Measurements from ENCODE around the gene DEDD. TPM values are rescaled to one million over a fixed set of nuclear protein-coding genes. Genes with fewer than 3 reads are reported as not detected.

Gene DEDD
- total and polyA plus RNA-seq, 2 of the 13 experiments (the other 11 are each of a cell fraction or from before 2014, with no cell fraction given): 12.6 to 27.8 TPM

DNA sequence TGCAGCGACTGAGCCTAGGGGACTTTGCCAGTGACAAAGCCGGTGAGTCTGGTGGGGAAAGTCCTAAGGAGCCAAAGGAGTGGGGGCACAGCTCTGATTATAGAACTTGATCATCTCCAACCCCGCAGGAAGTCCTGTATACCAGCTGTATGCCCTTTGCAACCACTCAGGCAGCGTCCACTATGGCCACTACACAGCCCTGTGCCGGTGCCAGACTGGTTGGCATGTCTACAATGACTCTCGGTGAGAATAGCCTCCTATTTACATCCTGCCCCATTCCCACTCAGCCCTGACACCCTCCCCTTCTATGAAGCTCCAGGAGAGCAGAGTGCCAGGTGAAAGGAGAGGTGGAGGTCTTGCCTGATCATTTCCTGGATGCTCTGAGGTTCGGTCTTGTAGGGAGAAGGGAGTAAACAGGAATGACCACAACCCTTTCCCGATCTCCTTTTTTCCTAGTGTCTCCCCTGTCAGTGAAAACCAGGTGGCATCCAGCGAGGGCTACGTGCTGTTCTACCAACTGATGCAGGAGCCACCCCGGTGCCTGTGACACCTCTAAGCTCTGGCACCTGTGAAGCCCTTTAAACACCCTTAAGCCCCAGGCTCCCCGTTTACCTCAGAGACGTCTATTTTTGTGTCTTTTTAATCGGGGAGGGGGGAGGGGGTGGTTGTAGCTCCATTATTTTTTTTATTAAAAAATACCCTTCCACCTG lies 32.6 kb upstream of the DEDD start:
- peaks cover 34% of the 10 kb centered on the region for H3K4me1 ChIP-seq (ENCODE audit: insufficient read depth, low read length)
- WGBS (ENCODE audit: low lambda C conversion rate): 72% methylated on average over 13 of the region's 14 CpGs
- no peaks in the 10 kb centered on the region for H3K27me3 ChIP-seq (ENCODE audit: control insufficient read depth in 1 of 2, insufficient read depth in 2 of 2, low read length in 2 of 2)
- H3K4me2 ChIP-seq (ENCODE audit: low read depth, low read length): peak overlapping the region; percentile 84
- no peak for TF ChIP-seq ZNF263 (CRISPR knock-in tag; IDR thresholded peaks at IDR 0.05)
- H3K9me3 ChIP-seq (ENCODE audit: low read length): no peaks in the 10 kb centered on the region
- in situ Hi-C loops (cut with HindIII; ENCODE audit: extremely low pct_ligation_motif_present, low pct_unique_long_range_greater_than_20kb): no loop called here
- ChIA-PET POLR2A (interaction anchor here (0.9 to 2.9 kb wide), 12 partner anchors 11 to 222 kb away, joined by 3 to 30 read pairs (median 6); partner anchors contain the start of genes APOA2, B4GALT3, DEDD and NDUFS2), CTCF (ENCODE audit: low intra/inter-chr PET ratio, low total read pairs) (no interaction called here)
- H4K20me1 ChIP-seq (ENCODE audit: insufficient read depth, low read length): no peaks in the 10 kb centered on the region
- ATAC-seq (no peak), DNase-seq (ENCODE audit: low spot score) (no peak), FAIRE-seq (no peak)
- intact Hi-C loops (cut with micrococcal nuclease; ENCODE audit: unreplicated experiment): no loop called here
- H3K4me3 ChIP-seq (replicated peaks in 1 of 3; ENCODE audit: insufficient read depth in 1 of 3, low read depth in 2 of 3, low read length in 3 of 3): peak overlapping the region; percentile 54 to 88 (median 55); a peak in 4 of 6 replicates
- H3K27ac ChIP-seq (ENCODE audit: extremely low read length, insufficient read depth, low read length): peak overlapping the region; percentile 62
- peaks cover 12 to 34% of the 10 kb centered on the region in 2 experiments; a peak in 4 of 5 replicates for H3K36me3 ChIP-seq (replicated peaks in 1 of 2; ENCODE audit: control insufficient read depth in 1 of 2, insufficient read depth in 2 of 2, low read length in 2 of 2)
- H3K79me2 ChIP-seq (ENCODE audit: insufficient read depth, low read length): peaks cover 5% of the 10 kb centered on the region
- no peak overlapping the region for H2AFZ ChIP-seq (ENCODE audit: low read length)
- no TSS peak for BruUV-seq (replicated peaks)
- peak overlapping the region; percentile 80; the same call in 1 of the 2 replicates for H3K9ac ChIP-seq (ENCODE audit: insufficient read depth, low read depth, low read length)

DNA sequence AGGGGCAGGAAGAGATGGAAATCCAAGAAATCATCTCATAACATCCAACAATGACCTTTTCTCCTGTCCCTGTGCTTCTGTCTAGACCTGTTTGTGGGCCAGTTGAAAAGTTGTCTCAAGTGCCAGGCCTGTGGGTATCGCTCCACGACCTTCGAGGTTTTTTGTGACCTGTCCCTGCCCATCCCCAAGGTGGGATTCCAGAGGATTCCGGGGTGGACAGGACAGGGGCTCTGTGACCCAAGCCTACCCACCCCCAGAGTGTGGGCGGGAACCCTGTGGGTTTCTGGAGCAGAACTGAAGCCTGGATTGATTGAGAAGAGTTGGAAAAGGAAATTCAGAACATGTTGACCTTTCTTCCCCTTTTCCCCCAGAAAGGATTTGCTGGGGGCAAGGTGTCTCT lies 31.3 kb upstream of the DEDD start:
- no peak for ATAC-seq
- no TSS peak for BruUV-seq (replicated peaks)
- Histone ChIP-seq H2AFZ (ENCODE audit: low read length) (no peak overlapping the region), H4K20me1 (ENCODE audit: insufficient read depth, low read length) (no peaks in the 10 kb centered on the region), H3K9me3 (ENCODE audit: low read length) (no peaks in the 10 kb centered on the region), H3K27me3 (ENCODE audit: control insufficient read depth in 1 of 2, insufficient read depth in 2 of 2, low read length in 2 of 2) (no peaks in the 10 kb centered on the region; a peak in 1 of 5 replicates), H3K79me2 (ENCODE audit: insufficient read depth, low read length) (peaks cover 10% of the 10 kb centered on the region), H3K36me3 (replicated peaks in 1 of 2; ENCODE audit: control insufficient read depth in 1 of 2, insufficient read depth in 2 of 2, low read length in 2 of 2) (peaks cover 9 to 34% of the 10 kb centered on the region in 2 experiments; a peak in 4 of 5 replicates), H3K4me1 (ENCODE audit: insufficient read depth, low read length) (peaks cover 41% of the 10 kb centered on the region), H3K27ac (ENCODE audit: extremely low read length, insufficient read depth, low read length) (no peak overlapping the region), H3K4me2 (ENCODE audit: low read depth, low read length) (no peak overlapping the region), H3K4me3 (replicated peaks in 1 of 3; ENCODE audit: insufficient read depth in 1 of 3, low read depth in 2 of 3, low read length in 3 of 3) (no peak overlapping the region), H3K9ac (ENCODE audit: insufficient read depth, low read depth, low read length) (no peak overlapping the region)
- WGBS (ENCODE audit: low lambda C conversion rate): 92% methylated on average over 5 of the region's 5 CpGs
- in situ Hi-C loops (cut with HindIII; ENCODE audit: extremely low pct_ligation_motif_present, low pct_unique_long_range_greater_than_20kb) (no loop called here), intact Hi-C loops (cut with micrococcal nuclease; ENCODE audit: unreplicated experiment) (no loop called here)
- ChIA-PET POLR2A (interaction anchor here (2.9 kb wide), 1 partner anchor 9 kb away, joined by 30 read pairs; the partner anchor contains the start of gene UFC1), CTCF (ENCODE audit: low intra/inter-chr PET ratio, low total read pairs) (no interaction called here)
- no peak for FAIRE-seq
- DNase-seq (ENCODE audit: low spot score): no peak
- TF ChIP-seq, protein P1, sequence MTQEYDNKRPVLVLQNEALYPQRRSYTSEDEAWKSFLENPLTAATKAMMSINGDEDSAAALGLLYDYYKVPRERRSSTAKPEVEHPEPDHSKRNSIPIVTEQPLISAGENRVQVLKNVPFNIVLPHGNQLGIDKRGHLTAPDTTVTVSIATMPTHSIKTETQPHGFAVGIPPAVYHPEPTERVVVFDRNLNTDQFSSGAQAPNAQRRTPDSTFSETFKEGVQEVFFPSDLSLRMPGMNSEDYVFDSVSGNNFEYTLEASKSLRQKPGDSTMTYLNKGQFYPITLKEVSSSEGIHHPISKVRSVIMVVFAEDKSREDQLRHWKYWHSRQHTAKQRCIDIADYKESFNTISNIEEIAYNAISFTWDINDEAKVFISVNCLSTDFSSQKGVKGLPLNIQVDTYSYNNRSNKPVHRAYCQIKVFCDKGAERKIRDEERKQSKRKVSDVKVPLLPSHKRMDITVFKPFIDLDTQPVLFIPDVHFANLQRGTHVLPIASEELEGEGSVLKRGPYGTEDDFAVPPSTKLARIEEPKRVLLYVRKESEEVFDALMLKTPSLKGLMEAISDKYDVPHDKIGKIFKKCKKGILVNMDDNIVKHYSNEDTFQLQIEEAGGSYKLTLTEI (CRISPR knock-in tag; conservative IDR thresholded peaks at IDR 0.05): no peak
- TF ChIP-seq AGO1 (IDR thresholded peaks at IDR 0.05; ENCODE audit: low read depth, low read length, poor library complexity, severe bottlenecking): no peak
- TF ChIP-seq, protein P2, sequence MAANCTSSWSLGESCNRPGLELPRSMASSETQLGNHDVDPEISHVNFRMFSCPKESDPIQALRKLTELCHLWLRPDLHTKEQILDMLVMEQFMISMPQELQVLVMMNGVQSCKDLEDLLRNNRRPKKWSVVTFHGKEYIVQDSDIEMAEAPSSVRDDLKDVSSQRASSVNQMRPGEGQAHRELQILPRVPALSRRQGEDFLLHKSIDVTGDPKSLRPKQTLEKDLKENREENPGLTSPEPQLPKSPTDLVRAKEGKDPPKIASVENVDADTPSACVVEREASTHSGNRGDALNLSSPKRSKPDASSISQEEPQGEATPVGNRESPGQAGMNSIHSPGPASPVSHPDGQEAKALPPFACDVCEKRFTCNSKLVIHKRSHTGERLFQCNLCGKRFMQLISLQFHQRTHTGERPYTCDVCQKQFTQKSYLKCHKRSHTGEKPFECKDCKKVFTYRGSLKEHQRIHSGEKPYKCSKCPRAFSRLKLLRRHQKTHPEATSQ (CRISPR knock-in tag; IDR thresholded peaks at IDR 0.05; ENCODE audit: borderline replicate concordance): no peak
- TF ChIP-seq, protein P3, sequence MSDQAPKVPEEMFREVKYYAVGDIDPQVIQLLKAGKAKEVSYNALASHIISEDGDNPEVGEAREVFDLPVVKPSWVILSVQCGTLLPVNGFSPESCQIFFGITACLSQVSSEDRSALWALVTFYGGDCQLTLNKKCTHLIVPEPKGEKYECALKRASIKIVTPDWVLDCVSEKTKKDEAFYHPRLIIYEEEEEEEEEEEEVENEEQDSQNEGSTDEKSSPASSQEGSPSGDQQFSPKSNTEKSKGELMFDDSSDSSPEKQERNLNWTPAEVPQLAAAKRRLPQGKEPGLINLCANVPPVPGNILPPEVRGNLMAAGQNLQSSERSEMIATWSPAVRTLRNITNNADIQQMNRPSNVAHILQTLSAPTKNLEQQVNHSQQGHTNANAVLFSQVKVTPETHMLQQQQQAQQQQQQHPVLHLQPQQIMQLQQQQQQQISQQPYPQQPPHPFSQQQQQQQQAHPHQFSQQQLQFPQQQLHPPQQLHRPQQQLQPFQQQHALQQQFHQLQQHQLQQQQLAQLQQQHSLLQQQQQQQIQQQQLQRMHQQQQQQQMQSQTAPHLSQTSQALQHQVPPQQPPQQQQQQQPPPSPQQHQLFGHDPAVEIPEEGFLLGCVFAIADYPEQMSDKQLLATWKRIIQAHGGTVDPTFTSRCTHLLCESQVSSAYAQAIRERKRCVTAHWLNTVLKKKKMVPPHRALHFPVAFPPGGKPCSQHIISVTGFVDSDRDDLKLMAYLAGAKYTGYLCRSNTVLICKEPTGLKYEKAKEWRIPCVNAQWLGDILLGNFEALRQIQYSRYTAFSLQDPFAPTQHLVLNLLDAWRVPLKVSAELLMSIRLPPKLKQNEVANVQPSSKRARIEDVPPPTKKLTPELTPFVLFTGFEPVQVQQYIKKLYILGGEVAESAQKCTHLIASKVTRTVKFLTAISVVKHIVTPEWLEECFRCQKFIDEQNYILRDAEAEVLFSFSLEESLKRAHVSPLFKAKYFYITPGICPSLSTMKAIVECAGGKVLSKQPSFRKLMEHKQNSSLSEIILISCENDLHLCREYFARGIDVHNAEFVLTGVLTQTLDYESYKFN (CRISPR knock-in tag; conservative IDR thresholded peaks at IDR 0.05): no peak
- no peak for TF ChIP-seq ATF7 (IDR thresholded peaks at IDR 0.05)
- TF ChIP-seq ATF7 (CRISPR knock-in tag; IDR thresholded peaks at IDR 0.05): no peak
- TF ChIP-seq POLR2A (IDR thresholded peaks at IDR 0.05; ENCODE audit: insufficient read depth in 1 of 2, low read depth in 2 of 2, low read length in 2 of 2): no peak
- no peak for TF ChIP-seq SRSF1 (optimal IDR thresholded peaks at IDR 0.05; ENCODE audit: low read depth, low read length)

Data from HepG2 (cell line).